Karpas-422 (cell line): Measurements from ENCODE around the gene RNF152. TPM values are rescaled to one million over a fixed set of nuclear protein-coding genes. Genes with fewer than 3 reads are reported as not detected.
A peak's percentile ranks its signal among the peaks of the same experiment; 100 is the strongest.

Experiments used
- DNase-seq: peaks from one replicate; pipeline ENCODE4 v3.0.0-alpha.2; 2015
- H2AFZ ChIP-seq: fragments of 200-600 bp; sonication (generic); 2 replicates; pipeline ENCODE4 v1.6.1; 2014; ENCODE audit warnings: antibody characterized with exemption, low read length, mixed read lengths
- H3K27ac ChIP-seq: fragments of 200-600 bp; sonication (generic); 2 replicates; pipeline ENCODE4 v1.5.1; 2014; ENCODE audit warnings: mild to moderate bottlenecking, low read length, moderate library complexity
- H3K27me3 ChIP-seq: fragments of 200-600 bp; sonication (generic); 2 replicates; pipeline ENCODE4 v1.6.1; 2014; ENCODE audit warnings: low read length, mixed read lengths
- H3K36me3 ChIP-seq: fragments of 200-600 bp; sonication (generic); 2 replicates; pipeline ENCODE4 v1.6.1; 2014; ENCODE audit warnings: low read length, mixed read lengths; ENCODE audit not compliant: insufficient read depth
- H3K4me1 ChIP-seq: fragments of 200-600 bp; sonication (generic); 2 replicates; pipeline ENCODE4 v1.6.1; 2014; ENCODE audit warnings: mild to moderate bottlenecking, low read length, mixed read lengths
- H3K4me2 ChIP-seq: fragments of 200-600 bp; sonication (generic); 2 replicates; pipeline ENCODE4 v1.6.1; 2014; ENCODE audit warnings: low read length, low read depth, mild to moderate bottlenecking; ENCODE audit not compliant: poor library complexity, severe bottlenecking
- H3K4me3 ChIP-seq: fragments of 200-600 bp; sonication (generic); 2 replicates; pipeline ENCODE4 v1.5.1; 2014; ENCODE audit warnings: mild to moderate bottlenecking, antibody characterized with exemption, low read length, mixed read lengths
- H3K79me2 ChIP-seq: fragments of 200-600 bp; sonication (generic); 2 replicates; pipeline ENCODE4 v1.6.1; 2014; ENCODE audit warnings: mild to moderate bottlenecking, low read length, mixed read lengths
- H3K9ac ChIP-seq: fragments of 200-600 bp; sonication (generic); 2 replicates; pipeline ENCODE4 v1.6.0; 2014; ENCODE audit warnings: low read length
- H3K9me2 ChIP-seq: fragments of 200-600 bp; sonication (generic), shearing (Covaris generic); replicated peaks from 2 replicates; pipeline ENCODE4 v1.6.0; 2014; ENCODE audit warnings: mild to moderate bottlenecking, low read length, moderate library complexity; ENCODE audit not compliant: insufficient read depth
- H3K9me3 ChIP-seq: fragments of 300-700, 200-600 bp; sonication (generic); 2 replicates; pipeline ENCODE4 v1.6.1; 2014; ENCODE audit warnings: low read length, mixed read lengths
- H4K20me1 ChIP-seq: fragments of 200-600 bp; sonication (generic); 2 replicates; pipeline ENCODE4 v1.6.1; 2014; ENCODE audit warnings: mild to moderate bottlenecking, antibody characterized with exemption, low read length, low read depth; ENCODE audit not compliant: insufficient read depth
- total RNA-seq: library from RNA; depleted of rRNA; stranded (reverse); fragments of >200 nt; shearing (Covaris generic); gene quantifications from 2 replicates; pipeline ENCODE4 v1.2.3, GENCODE V29; 2014; ENCODE audit warnings: low replicate concordance

The RNF152 gene
- total RNA-seq, 1 experiment from 2014 or later, result 0.07 TPM

GRCh38 chr18:61924550-61924949, 31.7 kb upstream of the RNF152 start:
- Histone ChIP-seq H3K4me1 (no peaks in the 10 kb centered on the region), H3K27ac (no peak overlapping the region), H2AFZ (no peak overlapping the region), H3K4me3 (no peak overlapping the region), H3K9ac (no peak overlapping the region), H3K4me2 (no peak overlapping the region), H3K36me3 (no peaks in the 10 kb centered on the region), H3K79me2 (no peaks in the 10 kb centered on the region), H3K9me3 (no peaks in the 10 kb centered on the region), H3K9me2 (no peaks in the 10 kb centered on the region), H3K27me3 (0 out of 2 replicates have a peak, but pooled peaks cover 3% of the 10 kb centered on the region), H4K20me1 (no peaks in the 10 kb centered on the region)
- DNase-seq, result no peak

GRCh38 chr18:61922435-61922834, 29.6 kb upstream of the RNF152 start:
- H3K4me1 ChIP-seq, result no peaks in the 10 kb centered on the region
- no peaks in the 10 kb centered on the region for H3K79me2 ChIP-seq
- H3K9ac ChIP-seq, result no peak overlapping the region
- no peak overlapping the region for H3K4me2 ChIP-seq
- no peak for DNase-seq
- no peak overlapping the region for H3K27ac ChIP-seq
- no peaks in the 10 kb centered on the region for H4K20me1 ChIP-seq
- 0 out of 2 replicates have a peak, but pooled peaks cover 1% of the 10 kb centered on the region for H3K27me3 ChIP-seq
- H3K9me2 ChIP-seq, result no peaks in the 10 kb centered on the region
- H3K4me3 ChIP-seq, result no peak overlapping the region
- H3K36me3 ChIP-seq, result no peaks in the 10 kb centered on the region
- H2AFZ ChIP-seq, result no peak overlapping the region
- no peaks in the 10 kb centered on the region for H3K9me3 ChIP-seq

- Histone ChIP-seq H3K9me2 (no peaks in the 10 kb centered on the region), H2AFZ (no peak overlapping the region), H4K20me1 (no peaks in the 10 kb centered on the region), H3K27me3 (no peaks in the 10 kb centered on the region), H3K27ac (no peak overlapping the region), H3K4me2 (no peak overlapping the region), H3K36me3 (no peaks in the 10 kb centered on the region), H3K9me3 (no peaks in the 10 kb centered on the region), H3K4me3 (no peak overlapping the region), H3K79me2 (no peaks in the 10 kb centered on the region), H3K4me1 (no peaks in the 10 kb centered on the region), H3K9ac (no peak overlapping the region)
- no peak for DNase-seq
Measured at GRCh38 chr18:61921621-61922235, 28.9 kb upstream of the RNF152 start.

- Histone ChIP-seq H3K4me3 (no peak overlapping the region), H4K20me1 (no peaks in the 10 kb centered on the region), H3K36me3 (no peaks in the 10 kb centered on the region), H3K9ac (no peak overlapping the region), H3K4me2 (no peak overlapping the region), H3K4me1 (no peaks in the 10 kb centered on the region), H3K79me2 (no peaks in the 10 kb centered on the region), H3K27ac (no peak overlapping the region), H3K9me3 (no peaks in the 10 kb centered on the region), H2AFZ (no peak overlapping the region), H3K27me3 (no peaks in the 10 kb centered on the region), H3K9me2 (no peaks in the 10 kb centered on the region)
- no peak for DNase-seq
Measured at GRCh38 chr18:61917818-61918217, 25.0 kb upstream of the RNF152 start.

GRCh38 chr18:61912476-61912875, 19.7 kb upstream of the RNF152 start:
- H4K20me1 ChIP-seq, result no peaks in the 10 kb centered on the region
- H3K4me2 ChIP-seq, result no peak overlapping the region
- no peaks in the 10 kb centered on the region for H3K79me2 ChIP-seq
- DNase-seq, result no peak
- H3K9me2 ChIP-seq, result no peaks in the 10 kb centered on the region
- H3K4me3 ChIP-seq, result no peak overlapping the region
- H3K4me1 ChIP-seq, result no peaks in the 10 kb centered on the region
- H2AFZ ChIP-seq, result no peak overlapping the region
- no peaks in the 10 kb centered on the region for H3K36me3 ChIP-seq
- H3K9ac ChIP-seq, result no peak overlapping the region
- no peaks in the 10 kb centered on the region for H3K9me3 ChIP-seq
- no peak overlapping the region for H3K27ac ChIP-seq
- no peaks in the 10 kb centered on the region for H3K27me3 ChIP-seq

GRCh38 chr18:61910101-61910500, 17.3 kb upstream of the RNF152 start:
- Histone ChIP-seq H3K36me3 (no peaks in the 10 kb centered on the region), H3K27me3 (no peaks in the 10 kb centered on the region), H3K4me1 (no peaks in the 10 kb centered on the region), H3K4me2 (no peak overlapping the region), H2AFZ (no peak overlapping the region), H3K9ac (no peak overlapping the region), H3K79me2 (no peaks in the 10 kb centered on the region), H3K9me3 (no peaks in the 10 kb centered on the region), H3K4me3 (no peak overlapping the region), H3K27ac (no peak overlapping the region), H3K9me2 (no peaks in the 10 kb centered on the region), H4K20me1 (no peaks in the 10 kb centered on the region)
- DNase-seq, result no peak

GRCh38 chr18:61908661-61909060, 15.9 kb upstream of the RNF152 start:
- Histone ChIP-seq H3K9ac (no peak overlapping the region), H3K27me3 (no peaks in the 10 kb centered on the region), H2AFZ (no peak overlapping the region), H3K4me3 (no peak overlapping the region), H3K9me3 (no peaks in the 10 kb centered on the region), H4K20me1 (no peaks in the 10 kb centered on the region), H3K27ac (no peak overlapping the region), H3K4me1 (no peaks in the 10 kb centered on the region), H3K9me2 (no peaks in the 10 kb centered on the region), H3K4me2 (no peak overlapping the region), H3K79me2 (no peaks in the 10 kb centered on the region), H3K36me3 (no peaks in the 10 kb centered on the region)
- DNase-seq, result no peak

GRCh38 chr18:61901323-61901986, 8.6 kb upstream of the RNF152 start:
- no peak overlapping the region for H2AFZ ChIP-seq
- peak; percentile 82 for DNase-seq

More at GRCh38 chr18:61901323-61901986, 8.6 kb upstream of the RNF152 start:
- Histone ChIP-seq H3K36me3 (no peaks in the 10 kb centered on the region), H3K9ac (no peak overlapping the region), H3K4me3 (no peak overlapping the region), H3K79me2 (no peaks in the 10 kb centered on the region), H3K4me2 (no peak overlapping the region), H3K27me3 (no peaks in the 10 kb centered on the region), H4K20me1 (no peaks in the 10 kb centered on the region), H3K27ac (no peak overlapping the region), H3K4me1 (no peaks in the 10 kb centered on the region), H3K9me2 (no peaks in the 10 kb centered on the region), H3K9me3 (no peaks in the 10 kb centered on the region)
